ENCODE measurements around the gene TMEM30B.
A peak's percentile ranks its signal among the peaks of the same experiment; 100 is the strongest.
"Not testable (repeated sequence)": the region's sequence is repeated elsewhere in the genome, so short reads cannot be mapped to it uniquely, and the experiment has no call there.

TMEM30B gene

GRCh38 chr14:61281186-61281947 is at the start of gene TMEM30B:
TMEM30B (minus strand) TSS chr14:61281338; CDS start chr14:61281147, 191 bp downstream.
- peak; percentile 28 to 65 for DNase-seq

DNA sequence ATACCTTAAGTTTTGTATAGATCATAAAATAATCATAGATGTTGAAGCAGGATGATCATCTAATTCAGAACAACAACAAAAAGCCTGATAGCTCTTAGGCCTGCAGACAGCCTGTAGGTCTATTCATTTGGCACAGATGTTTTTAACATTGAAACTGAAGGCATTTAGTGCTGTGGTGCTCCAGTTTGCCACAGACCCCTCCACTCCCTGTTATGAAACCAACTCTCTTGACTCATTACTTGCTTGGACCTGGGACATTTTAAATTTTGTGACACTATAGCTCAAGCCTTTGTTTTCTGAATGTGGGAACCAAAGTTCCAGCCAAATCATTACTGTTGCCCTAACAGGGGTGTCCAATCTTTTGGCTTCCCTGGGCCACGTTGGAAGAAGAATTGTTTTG is 49.4 kb upstream of the TMEM30B start:
- peak in 1 of 2 donors; percentile 50 for DNase-seq

- peak in 1 of 2 donors; percentile 23 for DNase-seq
These were observed 48.4 kb upstream of the TMEM30B start for GRCh38 chr14:61329478-61330051.

- peak in 1 of 2 donors; percentile 16 for DNase-seq
These were observed 47.6 kb upstream of the TMEM30B start for GRCh38 chr14:61328626-61329262.

DNA sequence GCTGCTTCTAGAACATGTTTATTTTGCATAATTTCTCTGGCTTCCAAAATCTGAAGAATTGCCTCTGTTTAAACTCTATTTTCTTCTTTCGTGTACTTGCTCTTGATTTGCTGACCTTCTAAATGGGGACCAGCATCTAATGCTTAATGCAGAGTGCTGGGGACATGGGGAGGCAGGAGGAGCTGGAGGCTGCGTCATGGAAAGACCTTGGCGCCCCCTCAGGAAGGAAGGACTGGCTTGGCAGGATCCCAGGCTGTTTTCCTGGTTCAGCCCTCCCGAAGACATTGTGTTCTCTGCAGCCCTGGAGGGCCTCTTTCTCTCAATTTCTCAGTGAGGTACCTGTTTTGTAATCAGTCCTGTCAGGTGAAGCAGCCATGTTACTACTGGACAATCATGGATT is 45.7 kb upstream of the TMEM30B start:
- DNase-seq: peak in 1 of 2 donors; percentile 51

DNA sequence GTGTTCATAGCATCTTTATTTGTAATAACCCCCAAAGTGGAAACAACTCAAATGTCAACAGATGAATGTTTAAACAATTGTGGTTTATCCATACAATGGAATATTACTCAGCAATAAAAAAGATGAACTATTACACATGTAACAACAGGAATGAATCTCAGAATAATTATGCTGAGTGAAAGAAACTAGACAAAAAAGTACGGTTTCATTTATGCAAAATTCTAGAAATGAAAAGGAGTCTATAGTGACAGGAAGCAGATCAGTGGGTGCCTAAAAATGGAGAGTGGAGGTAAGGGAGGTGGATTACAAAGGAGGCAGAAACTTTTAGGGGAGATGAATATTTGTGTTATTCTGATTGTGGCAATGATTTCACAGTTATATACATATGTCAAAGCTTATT is 45.0 kb upstream of the TMEM30B start:
- peak in 1 of 2 donors; percentile 51 for DNase-seq

DNA sequence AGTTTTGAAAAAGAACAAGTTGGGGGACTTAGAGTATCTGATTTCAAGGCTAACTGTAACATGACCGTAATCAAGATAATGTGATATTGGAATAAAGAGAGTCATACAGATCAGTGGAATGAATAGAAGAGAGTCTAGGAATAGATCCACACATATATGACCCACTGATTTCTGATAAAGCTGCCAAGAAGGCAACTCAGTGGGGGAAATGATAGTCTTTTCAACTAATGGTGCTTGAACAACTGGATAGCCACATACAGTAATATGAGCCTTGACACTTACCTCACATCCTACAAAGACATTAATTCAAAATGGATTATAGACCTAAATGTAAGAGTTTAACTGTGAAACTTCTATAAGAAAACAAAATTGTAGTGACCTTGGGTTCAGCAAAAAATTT is 44.0 kb upstream of the TMEM30B start:
- peak in 1 of 2 donors; percentile 25 for DNase-seq

GRCh38 chr14:61323970-61324369 is 42.8 kb upstream of the TMEM30B start:
- DNase-seq: peak in 1 of 2 donors; percentile 25

- DNase-seq: peak; percentile 37 to 62
These were observed 41.7 kb upstream of the TMEM30B start for GRCh38 chr14:61322799-61323290.

GRCh38 chr14:61322011-61322798 is 41.1 kb upstream of the TMEM30B start:
- DNase-seq: peak in 1 of 2 donors; percentile 61

DNA sequence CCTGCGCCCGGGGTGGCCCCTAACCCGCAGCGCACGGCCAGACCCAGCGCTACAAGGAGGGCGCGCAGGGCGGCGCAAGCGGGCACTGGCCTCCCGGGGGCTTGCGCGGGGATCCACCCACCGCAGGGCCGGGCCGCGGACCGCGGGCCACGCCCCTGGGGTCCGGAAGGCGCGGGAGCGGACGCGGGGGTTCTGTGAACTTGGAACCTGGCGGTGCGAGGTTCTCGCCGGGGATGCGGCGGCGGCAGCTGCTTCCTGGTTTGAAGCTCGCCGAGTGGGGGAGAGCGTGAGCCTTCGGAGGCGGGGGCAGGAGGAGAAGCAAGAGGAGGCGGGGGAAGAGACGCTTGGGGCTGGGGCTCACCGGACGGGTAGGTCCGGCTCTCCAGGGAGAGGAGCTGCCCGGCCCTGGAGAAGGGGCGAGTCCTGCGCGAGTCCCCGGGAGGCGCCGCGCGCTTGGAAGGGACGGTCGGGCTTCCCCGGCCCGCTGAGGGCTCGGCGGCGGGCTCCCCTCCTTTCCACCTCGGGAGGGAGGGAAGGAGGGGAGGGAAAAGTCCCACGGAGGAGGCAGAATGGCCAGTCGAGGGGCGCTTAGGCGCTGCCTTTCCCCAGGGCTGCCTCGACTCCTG is 40.4 kb upstream of the TMEM30B start, which contains the start of gene PRKCH:
TSS of gene PRKCH (plus strand) at position 195 of the 626 bp plus-strand sequence. CDS start 523 bp downstream, outside the sequence.
- DNase-seq: peak; percentile 82 to 87

GRCh38 chr14:61320806-61321384 is 39.8 kb upstream of the TMEM30B start:
- no peak for DNase-seq

GRCh38 chr14:61320170-61320569 is 39.0 kb upstream of the TMEM30B start:
- DNase-seq: not testable (repeated sequence)

DNA sequence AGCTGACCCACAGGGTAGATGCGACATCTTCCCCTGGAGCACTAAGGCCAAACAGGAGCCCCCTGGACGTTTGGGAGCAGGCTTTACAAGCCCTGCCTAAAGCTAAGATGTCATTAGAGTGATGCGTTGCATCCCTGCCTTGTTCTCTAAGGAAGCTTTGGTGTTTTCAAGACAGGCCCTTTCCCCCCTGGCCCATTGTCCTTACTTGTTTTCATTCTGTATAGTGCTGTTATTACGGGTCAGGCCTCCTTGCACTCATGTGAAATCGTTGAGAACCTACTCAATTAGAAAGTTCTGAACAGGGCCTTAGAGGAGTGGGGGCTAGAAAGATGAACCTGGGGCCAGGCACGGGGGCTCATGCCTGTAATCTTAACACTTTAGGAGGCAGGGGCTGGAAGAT is 38.6 kb upstream of the TMEM30B start:
- DNase-seq: no peak

DNA sequence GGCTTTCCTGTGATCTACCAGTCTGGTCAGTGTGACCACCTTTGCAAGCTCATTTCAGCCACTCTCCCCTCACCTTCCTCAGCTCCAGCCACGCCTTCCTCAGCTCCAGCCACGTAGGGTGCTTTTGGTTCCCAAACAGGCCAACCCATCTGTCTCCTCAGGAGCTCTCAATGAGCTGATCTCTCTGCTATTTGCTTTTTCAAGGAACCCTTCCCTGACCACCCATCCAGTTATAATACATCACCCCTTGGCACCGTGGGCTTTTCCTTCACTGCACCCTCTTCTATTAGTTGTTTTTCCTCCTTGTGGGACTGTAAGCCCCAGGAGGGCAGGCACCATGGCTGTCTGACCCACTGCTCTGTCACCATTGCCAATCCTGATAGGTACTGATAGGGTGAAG is 37.9 kb upstream of the TMEM30B start:
- no peak for DNase-seq

GRCh38 chr14:61315313-61315712 is 34.2 kb upstream of the TMEM30B start:
- no peak for DNase-seq

- DNase-seq: not testable (repeated sequence)
These were observed 27.6 kb upstream of the TMEM30B start for GRCh38 chr14:61308701-61309100.

DNA sequence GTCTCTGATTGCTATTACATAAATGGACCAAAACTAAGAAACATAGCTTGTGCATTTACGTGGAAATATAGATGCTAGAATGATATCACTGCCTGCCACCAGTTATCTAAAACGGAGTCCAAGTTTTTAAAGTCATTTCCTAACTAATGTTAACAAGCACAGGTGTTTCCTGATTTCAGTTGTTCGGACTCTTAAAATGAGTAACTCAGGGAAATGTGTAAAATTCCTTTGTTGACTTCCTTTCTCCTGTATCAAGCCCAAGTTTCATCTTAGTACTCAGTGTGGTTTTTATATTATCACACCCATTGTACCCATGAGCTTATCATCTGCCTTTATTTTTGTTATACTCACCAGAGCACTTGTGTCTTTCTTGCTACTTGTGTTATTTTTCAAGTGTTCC is 27.1 kb upstream of the TMEM30B start:
- no peak for DNase-seq

DNA sequence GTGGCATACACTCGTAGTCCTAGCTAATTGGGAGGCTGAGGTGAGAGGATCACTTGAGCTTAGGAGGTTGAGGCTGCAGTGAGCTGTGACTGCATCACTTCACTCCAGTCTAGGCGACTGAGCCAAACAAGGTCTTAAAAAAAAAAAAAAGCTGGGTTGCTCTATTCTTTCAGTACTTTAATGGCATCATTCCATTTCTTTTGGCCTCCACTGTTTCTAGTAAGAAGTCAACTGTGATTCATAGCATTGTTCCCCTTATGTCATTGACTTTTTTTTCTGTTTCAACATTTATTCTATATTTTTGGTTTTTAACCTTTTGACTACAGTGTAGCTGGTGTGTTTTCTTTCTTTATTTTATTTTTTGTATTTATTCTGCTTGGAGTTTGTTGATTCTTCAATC is 23.6 kb upstream of the TMEM30B start:
- DNase-seq: no peak

- DNase-seq: no peak
These were observed 19.6 kb upstream of the TMEM30B start for GRCh38 chr14:61300754-61301153.

- DNase-seq: no peak
These were observed 19.1 kb upstream of the TMEM30B start for GRCh38 chr14:61300209-61300608.

- no peak for DNase-seq
These were observed 17.7 kb upstream of the TMEM30B start for GRCh38 chr14:61298824-61299223.

Data from CD4-positive, alpha-beta T cell treated with Interferon alpha-2 for 1 hour (primary cell).